Liver (tissue), 3 donors: ENCODE measurements around the gene INO80B.

ENCODE experiments used
- CTCF ChIP-seq: fragments of 150-350 bp; IDR thresholded peaks from 2 replicates; pipeline ENCODE4 v1.5.1; 2017; ENCODE audit warnings: improper control_type of control experiment, low read depth, low read length; ENCODE audit not compliant: missing input control
- FOXA1 ChIP-seq: IDR thresholded peaks from 2 replicates; pipeline ENCODE4 v1.6.1; 2016; ENCODE audit warnings: antibody characterized with exemption
- GABPA ChIP-seq, 2 donors: IDR thresholded peaks in 1 of 2; conservative IDR thresholded peaks in 1 of 2; 2 replicates each; pipeline ENCODE4 v1.6.1; 2016; ENCODE audit warnings: antibody characterized with exemption in 2 of 2, mild to moderate bottlenecking in 1 of 2, moderate library complexity in 1 of 2
- JUND ChIP-seq, 2 donors: IDR thresholded peaks; 2 replicates each; pipeline ENCODE4 v1.6.1; 2016; ENCODE audit warnings: antibody characterized with exemption in 2 of 2
- RAD21 ChIP-seq, 2 donors: IDR thresholded peaks; 2 replicates each; pipeline ENCODE4 v1.6.1; 2016; ENCODE audit warnings: antibody characterized with exemption in 2 of 2, mild to moderate bottlenecking in 2 of 2
- REST ChIP-seq: IDR thresholded peaks from 2 replicates; pipeline ENCODE4 v1.6.1; 2016; ENCODE audit warnings: antibody characterized with exemption, mild to moderate bottlenecking
- YY1 ChIP-seq: IDR thresholded peaks from 2 replicates; pipeline ENCODE4 v1.6.1; 2016; ENCODE audit warnings: antibody characterized with exemption, mild to moderate bottlenecking
- ZBTB33 ChIP-seq: IDR thresholded peaks from 2 replicates; pipeline ENCODE4 v1.6.1; 2016; ENCODE audit warnings: antibody characterized with exemption
- donor health status: healthy.
- donor health status: healthy.

- TF ChIP-seq CTCF (no peak), ZBTB33 (peak; percentile 33), GABPA (IDR thresholded peaks at IDR 0.05 in 1 of 2, conservative IDR thresholded peaks at IDR 0.05 in 1 of 2) (no peak), RAD21 (IDR thresholded peaks at IDR 0.05) (peak in 1 of 2 donors; percentile 24), REST (peak; percentile 76), JUND (IDR thresholded peaks at IDR 0.05) (peak in 1 of 2 donors; percentile 62), FOXA1 (no peak), YY1 (peak; percentile 64)
Measured at GRCh38 chr2:74447230-74447999, 7.5 kb upstream of the INO80B start.
